SU-DHL-6 (cell line): ENCODE data around the gene NEURL4.
A peak's percentile ranks its signal among the peaks of the same experiment; 100 is the strongest.

Experiments
- H2AFZ ChIP-seq: fragments of 200-600 bp; sonication (generic); 2 replicates; pipeline ENCODE4 v1.6.1; 2014; ENCODE audit warnings: low read depth, mild to moderate bottlenecking, moderate library complexity, mixed read lengths, antibody characterized with exemption, low read length; ENCODE audit not compliant: severe bottlenecking
- H3F3A ChIP-seq: fragments of 200-600 bp; shearing (Covaris generic); 2 replicates; pipeline ENCODE4 v1.6.0; 2016; ENCODE audit warnings: antibody characterized with exemption, mild to moderate bottlenecking; ENCODE audit not compliant: insufficient read depth
- H3K27ac ChIP-seq: fragments of 200-600 bp; sonication (generic); 2 replicates; pipeline ENCODE4 v1.5.1; 2016; ENCODE audit warnings: low read depth, mild to moderate bottlenecking, low read length, moderate library complexity, mixed read lengths
- H3K27me3 ChIP-seq: fragments of 200-600 bp; sonication (generic), shearing (Covaris generic); 2 replicates; pipeline ENCODE4 v1.6.0; 2014; ENCODE audit warnings: mild to moderate bottlenecking, low read length
- H3K36me3 ChIP-seq: fragments of 200-600 bp; sonication (generic); 2 replicates; pipeline ENCODE4 v1.6.1; 2014; ENCODE audit warnings: mild to moderate bottlenecking, low read length, mixed read lengths
- H3K4me2 ChIP-seq: fragments of 300-600, 200-600 bp; shearing (Covaris generic), sonication (generic); 2 replicates; pipeline ENCODE4 v1.6.0; 2014; ENCODE audit warnings: low read length, low read depth, mild to moderate bottlenecking; ENCODE audit not compliant: poor library complexity, severe bottlenecking
- H3K4me3 ChIP-seq: fragments of 200-600 bp; sonication (generic); 2 replicates; pipeline ENCODE4 v1.5.1; 2014; ENCODE audit warnings: antibody characterized with exemption, low read length, mild to moderate bottlenecking, mixed read lengths; ENCODE audit not compliant: insufficient read depth, poor library complexity, severe bottlenecking
- H3K79me2 ChIP-seq: fragments of 200-600 bp; sonication (generic); 2 replicates; pipeline ENCODE4 v1.6.1; 2014; ENCODE audit warnings: mild to moderate bottlenecking, low read length, moderate library complexity; ENCODE audit not compliant: insufficient read depth
- H3K9ac ChIP-seq: fragments of 200-600 bp; sonication (generic); 2 replicates; pipeline ENCODE4 v1.7.0; 2014; ENCODE audit warnings: mild to moderate bottlenecking, low read length
- H3K9me2 ChIP-seq: fragments of 200-600 bp; sonication (generic); replicated peaks from 2 replicates; pipeline ENCODE4 v1.6.1; 2014; ENCODE audit warnings: low read length; ENCODE audit not compliant: insufficient read depth
- H3K9me3 ChIP-seq: fragments of 200-600 bp; sonication (generic); 2 replicates; pipeline ENCODE4 v1.6.1; 2014; ENCODE audit warnings: low read length, mixed read lengths; ENCODE audit not compliant: insufficient read depth
- H4K20me1 ChIP-seq: fragments of 200-600 bp; sonication (generic); 2 replicates; pipeline ENCODE4 v1.6.1; 2014; ENCODE audit warnings: low read depth, mild to moderate bottlenecking, antibody characterized with exemption, low read length, moderate library complexity, mixed read lengths
- EZH2phosphoT487 ChIP-seq: fragments of 200-600 bp; sonication (generic), shearing (Covaris generic); conservative IDR thresholded peaks from 2 replicates; pipeline ENCODE4 v1.6.1; 2018; ENCODE audit warnings: mild to moderate bottlenecking, antibody characterized with exemption, low read length, moderate library complexity, mixed read lengths
- TF ChIP-seq, protein P1 (sequence below): fragments of 200-600 bp; sonication (generic); IDR thresholded peaks from one replicate; pipeline ENCODE4 v1.5.1; 2017; ENCODE audit warnings: antibody characterized with exemption, mild to moderate bottlenecking, low read length, moderate library complexity; ENCODE audit not compliant: insufficient read depth, poor library complexity, severe bottlenecking

NEURL4 gene

DNA sequence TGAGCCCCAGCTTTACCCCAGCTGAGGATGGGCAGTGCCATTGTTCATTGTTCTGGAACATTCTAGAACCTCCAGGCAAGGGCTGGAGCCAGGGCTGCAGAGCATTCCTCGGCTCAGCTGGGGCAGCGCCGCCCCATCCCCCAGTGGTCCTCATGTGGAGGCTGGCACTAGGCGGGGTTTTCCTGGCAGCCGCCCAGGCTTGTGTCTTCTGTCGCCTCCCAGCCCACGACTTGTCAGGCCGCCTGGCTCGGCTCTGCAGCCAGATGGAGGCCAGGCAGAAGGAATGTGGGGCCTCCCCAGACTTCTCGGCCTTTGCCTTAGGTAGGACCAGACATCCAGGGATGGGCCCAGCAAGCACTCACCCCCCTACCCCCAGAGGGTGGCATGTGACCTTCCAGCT lies 25.9 kb upstream of the NEURL4 start, which contains the start of gene TMEM95:
Gene TMEM95, plus strand, starts transcription at position 104 of the 400 bp plus-strand sequence. Its CDS starts 49 bp downstream, at position 153.
- H3K9me3 ChIP-seq = no peaks in the 10 kb centered on the region
- H3K4me3 ChIP-seq = no peak within 1 kb of the TSS
- H3K27ac ChIP-seq = no peak within 1 kb of the TSS
- no peaks in the 10 kb centered on the region for H3K79me2 ChIP-seq
- H3F3A ChIP-seq = peaks cover 7% of the 10 kb centered on the region; the same call in 1 of the 2 replicates
- no peaks in the 10 kb centered on the region for H3K9me2 ChIP-seq
- H3K9ac ChIP-seq = no peak within 1 kb of the TSS
- TF ChIP-seq, protein P1, sequence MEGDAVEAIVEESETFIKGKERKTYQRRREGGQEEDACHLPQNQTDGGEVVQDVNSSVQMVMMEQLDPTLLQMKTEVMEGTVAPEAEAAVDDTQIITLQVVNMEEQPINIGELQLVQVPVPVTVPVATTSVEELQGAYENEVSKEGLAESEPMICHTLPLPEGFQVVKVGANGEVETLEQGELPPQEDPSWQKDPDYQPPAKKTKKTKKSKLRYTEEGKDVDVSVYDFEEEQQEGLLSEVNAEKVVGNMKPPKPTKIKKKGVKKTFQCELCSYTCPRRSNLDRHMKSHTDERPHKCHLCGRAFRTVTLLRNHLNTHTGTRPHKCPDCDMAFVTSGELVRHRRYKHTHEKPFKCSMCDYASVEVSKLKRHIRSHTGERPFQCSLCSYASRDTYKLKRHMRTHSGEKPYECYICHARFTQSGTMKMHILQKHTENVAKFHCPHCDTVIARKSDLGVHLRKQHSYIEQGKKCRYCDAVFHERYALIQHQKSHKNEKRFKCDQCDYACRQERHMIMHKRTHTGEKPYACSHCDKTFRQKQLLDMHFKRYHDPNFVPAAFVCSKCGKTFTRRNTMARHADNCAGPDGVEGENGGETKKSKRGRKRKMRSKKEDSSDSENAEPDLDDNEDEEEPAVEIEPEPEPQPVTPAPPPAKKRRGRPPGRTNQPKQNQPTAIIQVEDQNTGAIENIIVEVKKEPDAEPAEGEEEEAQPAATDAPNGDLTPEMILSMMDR = no peak
- no peak for TF ChIP-seq EZH2phosphoT487
- no peak within 1 kb of the TSS for H2AFZ ChIP-seq
- H3K4me2 ChIP-seq = no peak within 1 kb of the TSS
- no peaks in the 10 kb centered on the region for H3K36me3 ChIP-seq
- no peaks in the 10 kb centered on the region for H3K27me3 ChIP-seq
- H4K20me1 ChIP-seq = no peaks in the 10 kb centered on the region

DNA sequence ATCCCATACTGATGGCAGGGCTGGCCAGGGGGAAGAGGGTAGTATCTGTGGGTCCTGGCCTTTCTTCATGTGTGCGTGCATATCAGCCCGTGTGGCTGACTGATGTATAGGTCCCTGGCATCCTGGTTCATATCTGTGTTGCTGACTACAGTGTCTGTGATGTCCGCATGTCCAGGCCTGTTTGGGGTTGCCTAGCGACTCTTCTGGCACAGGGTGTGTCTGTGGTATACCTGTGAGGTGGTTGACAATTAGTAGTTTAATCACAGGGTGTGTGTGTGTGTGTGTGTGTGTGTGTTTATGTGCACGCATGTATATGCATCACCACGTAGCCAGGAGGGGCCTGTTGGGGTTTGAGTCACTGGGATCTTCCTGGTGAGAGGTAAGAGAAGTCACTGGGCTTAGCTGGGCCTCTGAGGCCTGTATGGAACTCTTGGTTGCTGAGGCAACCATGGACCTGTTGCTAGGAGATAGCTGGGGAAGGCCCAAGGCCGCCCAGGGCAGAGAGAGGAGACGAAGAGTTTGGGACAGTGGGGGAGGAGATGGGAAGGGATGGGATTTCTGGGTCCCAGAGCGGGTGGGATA lies 25.2 kb upstream of the NEURL4 start:
- H3K4me3 ChIP-seq = no peak overlapping the region
- no peaks in the 10 kb centered on the region for H3K79me2 ChIP-seq
- no peaks in the 10 kb centered on the region for H3K27me3 ChIP-seq
- H3K4me2 ChIP-seq = no peak overlapping the region
- H3F3A ChIP-seq = peaks cover 13% of the 10 kb centered on the region
- no peaks in the 10 kb centered on the region for H3K9me3 ChIP-seq
- H4K20me1 ChIP-seq = no peaks in the 10 kb centered on the region
- H2AFZ ChIP-seq = no peak overlapping the region
- no peaks in the 10 kb centered on the region for H3K36me3 ChIP-seq
- no peak overlapping the region for H3K9ac ChIP-seq
- no peak overlapping the region for H3K27ac ChIP-seq
- TF ChIP-seq, protein P1 = no peak
- no peak for TF ChIP-seq EZH2phosphoT487
- no peaks in the 10 kb centered on the region for H3K9me2 ChIP-seq

DNA sequence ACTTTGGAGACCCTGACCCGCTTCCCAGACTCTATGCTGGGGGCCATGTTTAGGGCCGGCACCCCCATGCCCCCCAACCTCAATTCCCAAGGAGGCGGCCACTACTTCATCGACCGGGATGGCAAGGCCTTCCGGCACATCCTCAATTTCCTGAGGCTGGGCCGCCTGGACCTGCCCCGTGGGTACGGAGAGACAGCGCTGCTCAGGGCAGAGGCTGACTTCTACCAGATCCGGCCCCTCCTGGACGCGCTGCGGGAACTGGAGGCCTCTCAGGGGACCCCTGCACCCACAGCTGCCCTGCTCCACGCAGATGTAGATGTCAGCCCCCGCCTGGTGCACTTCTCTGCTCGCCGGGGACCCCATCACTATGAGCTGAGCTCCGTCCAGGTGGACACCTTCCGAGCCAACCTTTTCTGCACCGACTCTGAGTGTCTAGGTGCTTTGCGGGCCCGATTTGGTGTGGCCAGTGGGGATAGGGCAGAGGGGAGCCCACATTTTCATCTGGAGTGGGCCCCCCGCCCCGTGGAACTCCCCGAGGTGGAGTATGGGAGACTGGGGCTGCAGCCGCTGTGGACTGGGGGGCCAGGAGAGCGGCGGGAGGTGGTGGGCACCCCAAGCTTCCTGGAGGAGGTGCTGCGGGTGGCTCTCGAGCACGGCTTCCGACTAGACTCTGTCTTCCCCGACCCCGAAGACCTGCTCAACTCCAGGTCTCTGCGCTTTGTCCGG lies 23.9 kb upstream of the NEURL4 start:
- Histone ChIP-seq H3K36me3 (no peaks in the 10 kb centered on the region), H3K9me3 (no peaks in the 10 kb centered on the region), H3K79me2 (no peaks in the 10 kb centered on the region), H4K20me1 (no peaks in the 10 kb centered on the region), H3K4me3 (no peak overlapping the region), H3K27me3 (no peaks in the 10 kb centered on the region), H3F3A (peaks cover 13% of the 10 kb centered on the region), H3K9ac (no peak overlapping the region), H3K4me2 (peak overlapping the region; percentile 71), H2AFZ (no peak overlapping the region), H3K9me2 (no peaks in the 10 kb centered on the region), H3K27ac (no peak overlapping the region)
- TF ChIP-seq EZH2phosphoT487 = no peak
- TF ChIP-seq, protein P1 = no peak
